Measurements from ENCODE around the gene NAA16.

Gene NAA16

GRCh38 chr13:41389580-41389979 lies 78.5 kb downstream of the NAA16 start:
- H3K4me3 ChIP-seq (replicated peaks; ENCODE audit: insufficient read depth, low read length) = no peak overlapping the region
- no peaks in the 10 kb centered on the region for H3K27me3 ChIP-seq (ENCODE audit: insufficient read depth, poor library complexity, severe bottlenecking)
- no peak for DNase-seq (ENCODE audit: low read depth in 1 of 2, low spot score in 1 of 2)
- TF ChIP-seq CTCF (IDR thresholded peaks at IDR 0.05; ENCODE audit: insufficient read depth, low read length) (no peak), SPI1 (IDR thresholded peaks at IDR 0.05; ENCODE audit: borderline replicate concordance, low read depth) (no peak), REST (IDR thresholded peaks at IDR 0.05; ENCODE audit: insufficient replicate concordance, low read depth) (no peak), POLR2AphosphoS5 (IDR thresholded peaks at IDR 0.05; ENCODE audit: low read depth) (no peak), GABPA (IDR thresholded peaks at IDR 0.05; ENCODE audit: low read depth) (no peak)
- no peak overlapping the region for H3K27ac ChIP-seq (replicated peaks)

- TF ChIP-seq GABPA (IDR thresholded peaks at IDR 0.05; ENCODE audit: low read depth) (no peak), POLR2AphosphoS5 (IDR thresholded peaks at IDR 0.05; ENCODE audit: low read depth) (no peak), SPI1 (IDR thresholded peaks at IDR 0.05; ENCODE audit: borderline replicate concordance, low read depth) (no peak), REST (IDR thresholded peaks at IDR 0.05; ENCODE audit: insufficient replicate concordance, low read depth) (no peak), CTCF (IDR thresholded peaks at IDR 0.05; ENCODE audit: insufficient read depth, low read length) (no peak)
- Histone ChIP-seq H3K4me3 (replicated peaks; ENCODE audit: insufficient read depth, low read length) (no peak overlapping the region), H3K27ac (replicated peaks) (no peak overlapping the region), H3K27me3 (ENCODE audit: insufficient read depth, poor library complexity, severe bottlenecking) (no peaks in the 10 kb centered on the region)
- no peak for DNase-seq (ENCODE audit: low read depth in 1 of 2, low spot score in 1 of 2)
These were observed 83.1 kb downstream of the NAA16 start for GRCh38 chr13:41394166-41394565.

- Histone ChIP-seq H3K27me3 (ENCODE audit: insufficient read depth, poor library complexity, severe bottlenecking) (no peaks in the 10 kb centered on the region), H3K4me3 (replicated peaks; ENCODE audit: insufficient read depth, low read length) (no peak overlapping the region), H3K27ac (replicated peaks) (no peak overlapping the region)
- TF ChIP-seq REST (IDR thresholded peaks at IDR 0.05; ENCODE audit: insufficient replicate concordance, low read depth) = no peak
- TF ChIP-seq POLR2AphosphoS5 (IDR thresholded peaks at IDR 0.05; ENCODE audit: low read depth) = no peak
- TF ChIP-seq GABPA (IDR thresholded peaks at IDR 0.05; ENCODE audit: low read depth) = no peak
- TF ChIP-seq CTCF (IDR thresholded peaks at IDR 0.05; ENCODE audit: insufficient read depth, low read length) = no peak
- no peak for TF ChIP-seq SPI1 (IDR thresholded peaks at IDR 0.05; ENCODE audit: borderline replicate concordance, low read depth)
- no peak for DNase-seq (ENCODE audit: low read depth in 1 of 2, low spot score in 1 of 2)
These were observed 87.6 kb downstream of the NAA16 start for GRCh38 chr13:41398494-41399170.
